Thyroid gland (tissue), 4 donors: Measurements from ENCODE around the gene MAML1.

ENCODE experiments used
- POLR2A ChIP-seq, 2 donors: fragments of 450-650 bp; IDR thresholded peaks; one replicate each; pipeline ENCODE4 v1.6.1; 2017; ENCODE audit warnings: antibody characterized with exemption in 2 of 2, mild to moderate bottlenecking in 2 of 2, moderate library complexity in 1 of 2
- TF ChIP-seq, protein P1 (sequence below), 6 experiments: fragments of 200-600 bp in 3 of 6; fragments of 450-650 bp in 3 of 6; sonication (generic) in 3 of 6; IDR thresholded peaks; one replicate each; pipeline ENCODE4 v1.5.1; 2016 to 2019; ENCODE audit warnings: antibody characterized with exemption in 6 of 6, mild to moderate bottlenecking in 2 of 6, inconsistent platforms in 1 of 6, moderate library complexity in 1 of 6

GRCh38 chr5:179747811-179748210 lies 15.2 kb downstream of the MAML1 start:
- TF ChIP-seq, protein P1, sequence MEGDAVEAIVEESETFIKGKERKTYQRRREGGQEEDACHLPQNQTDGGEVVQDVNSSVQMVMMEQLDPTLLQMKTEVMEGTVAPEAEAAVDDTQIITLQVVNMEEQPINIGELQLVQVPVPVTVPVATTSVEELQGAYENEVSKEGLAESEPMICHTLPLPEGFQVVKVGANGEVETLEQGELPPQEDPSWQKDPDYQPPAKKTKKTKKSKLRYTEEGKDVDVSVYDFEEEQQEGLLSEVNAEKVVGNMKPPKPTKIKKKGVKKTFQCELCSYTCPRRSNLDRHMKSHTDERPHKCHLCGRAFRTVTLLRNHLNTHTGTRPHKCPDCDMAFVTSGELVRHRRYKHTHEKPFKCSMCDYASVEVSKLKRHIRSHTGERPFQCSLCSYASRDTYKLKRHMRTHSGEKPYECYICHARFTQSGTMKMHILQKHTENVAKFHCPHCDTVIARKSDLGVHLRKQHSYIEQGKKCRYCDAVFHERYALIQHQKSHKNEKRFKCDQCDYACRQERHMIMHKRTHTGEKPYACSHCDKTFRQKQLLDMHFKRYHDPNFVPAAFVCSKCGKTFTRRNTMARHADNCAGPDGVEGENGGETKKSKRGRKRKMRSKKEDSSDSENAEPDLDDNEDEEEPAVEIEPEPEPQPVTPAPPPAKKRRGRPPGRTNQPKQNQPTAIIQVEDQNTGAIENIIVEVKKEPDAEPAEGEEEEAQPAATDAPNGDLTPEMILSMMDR (IDR thresholded peaks at IDR 0.05): no peak
- no peak for TF ChIP-seq POLR2A (IDR thresholded peaks at IDR 0.05)
